A549 (cell line): ENCODE results near the gene AMPD3. TPM values are rescaled to one million over a fixed set of nuclear protein-coding genes. Genes with fewer than 3 reads are reported as not detected.

ENCODE experiments used
- ATAC-seq, 2 experiments: fragments of 200-7000 bp in 1 of 2; fragments of >200 bp in 1 of 2; cut with Nextera tagmentation in 1 of 2; cut with Tn5 transposase in 1 of 2; 3 replicates each; pipeline versions ENCODE4 v1.8.0 to v1.9.1; 2018 to 2020; ENCODE audit warnings: mild to moderate bottlenecking in 1 of 2, moderate library complexity in 1 of 2
- CTCF ChIA-PET: fragments of 300-600 bp; sonication (Branson Sonifier 250); formaldehyde crosslinking; extraction: SDS; loops from one replicate; lab custom pipeline; 2021; ENCODE audit warnings: antibody characterized with exemption, inconsistent platforms; lab: Yijun Ruan, JAX
- POLR2A ChIA-PET: fragments of 350-600 bp; formaldehyde crosslinking; extraction: SDS; loops from one replicate; lab custom pipeline; 2021; ENCODE audit warnings: antibody characterized with exemption, inconsistent platforms; lab: Yijun Ruan, JAX
- DNase-seq, 2 experiments: peaks; one replicate each; pipeline versions ENCODE4 v3.0.0 to v3.0.0-alpha.2; 2011 to 2016; ENCODE audit warnings: low read depth in 1 of 2, low spot score in 1 of 2
- FAIRE-seq: peaks from 2 replicates; lab custom pipeline; 2011; peaks lifted over from hg19 to GRCh38; lab: Jason Lieb, UNC
- H3K27ac ChIP-seq, 2 experiments: fragments of >200 bp; sonication (Bioruptor Twin); formaldehyde crosslinking; 3 replicates each; pipeline ENCODE4 v1.5.1; 2016 to 2017
- H3K4me1 ChIP-seq: fragments of >200 bp; sonication (Bioruptor Twin); formaldehyde crosslinking; 3 replicates; pipeline ENCODE4 v1.6.1; 2016
- H3K4me2 ChIP-seq: fragments of >200 bp; sonication (Bioruptor Twin); formaldehyde crosslinking; 3 replicates; pipeline ENCODE4 v1.6.1; 2016
- H3K4me3 ChIP-seq: fragments of >200 bp; sonication (Bioruptor Twin); formaldehyde crosslinking; 3 replicates; pipeline ENCODE4 v1.5.1; 2016
- H3K9me3 ChIP-seq: fragments of >200 bp; sonication (Bioruptor Twin); formaldehyde crosslinking; 3 replicates; pipeline ENCODE4 v1.6.1; 2016
- BHLHE40 ChIP-seq: IDR thresholded peaks from 2 replicates; pipeline ENCODE4 v1.6.1; 2012; ENCODE audit warnings: low read depth, low read length, inconsistent platforms
- CBX8 ChIP-seq: fragments of 200-600 bp; sonication (generic); IDR thresholded peaks from 2 replicates; pipeline ENCODE4 v1.6.1; 2016
- CEBPB ChIP-seq, 2 experiments: fragments of >200 bp in 1 of 2; sonication (Bioruptor Twin) in 1 of 2; formaldehyde crosslinking in 1 of 2; IDR thresholded peaks; 2 replicates each; pipeline ENCODE4 v1.6.1; 2012 to 2016
- EHMT2 ChIP-seq: fragments of 200-600 bp; sonication (generic); IDR thresholded peaks from 2 replicates; pipeline ENCODE4 v1.6.1; 2016; ENCODE audit warnings: antibody characterized with exemption, low read depth, mild to moderate bottlenecking, moderate library complexity
- EP300 ChIP-seq, 2 experiments: fragments of >200 bp; sonication (Bioruptor Twin); formaldehyde crosslinking; IDR thresholded peaks; 2 replicates in 1 of 2; 3 replicates in 1 of 2; pipeline ENCODE4 v1.6.1; 2016 to 2017
- FOSL2 ChIP-seq, 2 experiments: fragments of 450-650 bp in 1 of 2; fragments of >200 bp in 1 of 2; sonication (Bioruptor Twin) in 1 of 2; formaldehyde crosslinking; IDR thresholded peaks; 2 replicates each; pipeline versions ENCODE4 v1.5.0 to v1.6.1; 2016 to 2020; ENCODE audit warnings: mild to moderate bottlenecking in 1 of 2, moderate library complexity in 1 of 2
- FOXS1 ChIP-seq: fragments of 250-450 bp; sonication (Bioruptor Pico); IDR thresholded peaks from 2 replicates; pipeline ENCODE4 v1.5.0; 2020; ENCODE audit warnings: mild to moderate bottlenecking, moderate library complexity
- GATA3 ChIP-seq: IDR thresholded peaks from 2 replicates; pipeline ENCODE4 v1.6.1; 2012; ENCODE audit warnings: borderline replicate concordance
- JUN ChIP-seq, 2 experiments: fragments of >200 bp; sonication (Bioruptor Twin); formaldehyde crosslinking; IDR thresholded peaks; 2 replicates in 1 of 2; 3 replicates in 1 of 2; pipeline ENCODE4 v1.6.1; 2016 to 2017
- JUNB ChIP-seq: fragments of >200 bp; sonication (Bioruptor Twin); formaldehyde crosslinking; IDR thresholded peaks from 2 replicates; pipeline ENCODE4 v1.6.1; 2016
- MAZ ChIP-seq: fragments of 150-350 bp; IDR thresholded peaks from 2 replicates; pipeline ENCODE4 v1.6.1; 2014; ENCODE audit warnings: antibody characterized with exemption, low read depth, low read length, borderline replicate concordance
- NFE2L2 ChIP-seq: fragments of 150-350 bp; conservative IDR thresholded peaks from 2 replicates; pipeline ENCODE4 v1.6.1; 2014; ENCODE audit warnings: low read length
- NPAS2 ChIP-seq: fragments of 250-450 bp; sonication (Bioruptor Pico); IDR thresholded peaks from 2 replicates; pipeline ENCODE4 v1.8.0; 2022; ENCODE audit warnings: mild to moderate bottlenecking, moderate library complexity, borderline replicate concordance
- NR3C1 ChIP-seq: fragments of >200 bp; sonication (Bioruptor Twin); formaldehyde crosslinking; IDR thresholded peaks from 3 replicates; pipeline ENCODE4 v1.6.1; 2017
- POLR2A ChIP-seq: IDR thresholded peaks from 2 replicates; pipeline ENCODE4 v1.6.1; 2012; ENCODE audit warnings: mild to moderate bottlenecking, low read length
- POLR2AphosphoS2 ChIP-seq: conservative IDR thresholded peaks from 2 replicates; pipeline ENCODE4 v1.6.1; 2012; ENCODE audit warnings: low read length, improper control_type of control experiment, inconsistent platforms
- RARB ChIP-seq: fragments of 250-450 bp; sonication (Bioruptor Pico); IDR thresholded peaks from 2 replicates; pipeline ENCODE4 v1.8.0; 2021; ENCODE audit warnings: mild to moderate bottlenecking, moderate library complexity
- RCOR1 ChIP-seq: fragments of 150-350 bp; IDR thresholded peaks from 2 replicates; pipeline ENCODE4 v1.6.1; 2014; ENCODE audit warnings: antibody characterized with exemption, low read length, low read depth
- RNF2 ChIP-seq: fragments of 200-600 bp; sonication (generic); IDR thresholded peaks from 2 replicates; pipeline ENCODE4 v1.6.1; 2016; ENCODE audit warnings: low read depth, mild to moderate bottlenecking, antibody characterized with exemption, moderate library complexity, borderline replicate concordance
- SMC3 ChIP-seq: fragments of >200 bp; sonication (Bioruptor Twin); formaldehyde crosslinking; IDR thresholded peaks from 3 replicates; pipeline ENCODE4 v1.6.1; 2018; ENCODE audit warnings: inconsistent platforms
- TFCP2L1 ChIP-seq: fragments of 250-450 bp; sonication (Bioruptor Pico); IDR thresholded peaks from 2 replicates; pipeline ENCODE4 v1.5.0; 2021; ENCODE audit warnings: mild to moderate bottlenecking
- ZC3H11A ChIP-seq: fragments of 450-650 bp; IDR thresholded peaks from 2 replicates; pipeline ENCODE4 v1.6.1; 2014; ENCODE audit warnings: antibody characterized with exemption, mild to moderate bottlenecking
- ZFP36 ChIP-seq: fragments of 450-650 bp; IDR thresholded peaks from 2 replicates; pipeline ENCODE4 v1.6.1; 2014; ENCODE audit warnings: borderline replicate concordance; ENCODE audit not compliant: partially characterized antibody
- ZSCAN20 ChIP-seq: fragments of 250-450 bp; sonication (Bioruptor Pico); IDR thresholded peaks from 2 replicates; pipeline ENCODE4 v1.8.0; 2022; ENCODE audit warnings: mild to moderate bottlenecking, moderate library complexity
- WGBS: methylation state at CpG from one replicate; pipeline ENCODE4 v1.1.6; 2017; ENCODE audit errors: missing lambda C conversion rate; 5-methylcytosine and 5-hydroxymethylcytosine counted together
- polyA plus RNA-seq, 4 experiments: library from polyadenylated mRNA; depleted of rRNA in 3 of 4; stranded (reverse); fragments of >200 nt; fragmentation: RNase III in 1 of 4; extraction: RNeasy Plus Mini Kit Qiagen cat#74134 plus additional on column Dnase treatment in 1 of 4; gene quantifications; 2 replicates in 3 of 4; 3 replicates in 1 of 4; pipeline ENCODE4 v1.2.3, GENCODE V29; 2011 to 2017
- TF ChIP-seq, protein P1 (sequence below): fragments of >200 bp; sonication (Bioruptor Twin); formaldehyde crosslinking; IDR thresholded peaks from 2 replicates; pipeline ENCODE4 v1.6.1; 2016
- TF ChIP-seq, protein P2 (sequence below): fragments of >200 bp; sonication (Bioruptor Twin); formaldehyde crosslinking; IDR thresholded peaks from 3 replicates; pipeline ENCODE4 v1.6.1; 2016
- TF ChIP-seq, protein P3 (sequence below): fragments of 250-450 bp; sonication (Bioruptor Pico); IDR thresholded peaks from 2 replicates; pipeline ENCODE4 v1.5.0; 2020; ENCODE audit warnings: low read depth, mild to moderate bottlenecking, moderate library complexity
- TF ChIP-seq, protein P4 (sequence below): IDR thresholded peaks from 2 replicates; pipeline ENCODE4 v1.6.1; 2012
- TF ChIP-seq, protein P5 (sequence below): fragments of 150-350 bp; IDR thresholded peaks from 2 replicates; pipeline ENCODE4 v1.6.1; 2014; ENCODE audit warnings: low read depth, mild to moderate bottlenecking, low read length
- TF ChIP-seq, protein P6 (sequence below): IDR thresholded peaks from 2 replicates; pipeline ENCODE4 v1.6.1; 2012; ENCODE audit warnings: low read depth, borderline replicate concordance

Gene AMPD3
- polyA plus RNA-seq, 2 of the 4 experiments (the other 2 are of a cell fraction): 3.1 to 4.7 TPM

DNA sequence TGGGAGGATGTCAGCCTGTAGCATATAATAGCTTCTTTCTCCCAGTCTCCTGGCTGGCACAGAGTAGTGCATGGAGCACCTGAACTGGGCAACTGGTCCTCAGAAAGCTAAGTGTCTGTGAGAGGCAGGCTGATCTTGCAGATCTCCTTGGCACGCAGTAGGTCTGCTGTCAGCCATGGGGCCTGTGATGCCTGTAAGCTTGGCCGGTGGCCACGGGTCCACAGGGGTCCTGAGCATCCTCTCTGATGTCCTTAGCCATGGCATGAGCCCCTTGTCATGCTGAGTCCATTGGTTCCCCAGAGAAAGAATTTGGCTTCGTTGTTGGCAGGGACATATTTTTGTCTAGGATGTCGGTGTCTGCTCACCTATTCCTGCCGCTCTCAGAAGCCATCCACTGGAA, 25.0 kb downstream of the AMPD3 start:
- 75% methylated on average over 6 of the region's 6 CpGs for WGBS
- H3K4me2 ChIP-seq: no peak overlapping the region
- FAIRE-seq: no peak
- ATAC-seq: no peak
- POLR2A ChIA-PET: no interaction called here
- H3K27ac ChIP-seq: no peak overlapping the region
- no peak overlapping the region for H3K4me3 ChIP-seq
- no peaks in the 10 kb centered on the region for H3K4me1 ChIP-seq
- CTCF ChIA-PET: interaction anchor here (0.6 to 1.4 kb wide), 4 partner anchors 20 to 1963 kb away, joined by 3 to 4 read pairs (median 4); partner anchors contain the start of gene AMPD3
- H3K9me3 ChIP-seq: no peaks in the 10 kb centered on the region
- TF ChIP-seq, protein P1, sequence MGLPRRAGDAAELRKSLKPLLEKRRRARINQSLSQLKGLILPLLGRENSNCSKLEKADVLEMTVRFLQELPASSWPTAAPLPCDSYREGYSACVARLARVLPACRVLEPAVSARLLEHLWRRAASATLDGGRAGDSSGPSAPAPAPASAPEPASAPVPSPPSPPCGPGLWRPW: no peak
- no peak for TF ChIP-seq NR3C1
- TF ChIP-seq JUNB: no peak
- no peak for TF ChIP-seq CBX8
- TF ChIP-seq NFE2L2: no peak
- TF ChIP-seq ZC3H11A: no peak
- DNase-seq: no peak

DNA sequence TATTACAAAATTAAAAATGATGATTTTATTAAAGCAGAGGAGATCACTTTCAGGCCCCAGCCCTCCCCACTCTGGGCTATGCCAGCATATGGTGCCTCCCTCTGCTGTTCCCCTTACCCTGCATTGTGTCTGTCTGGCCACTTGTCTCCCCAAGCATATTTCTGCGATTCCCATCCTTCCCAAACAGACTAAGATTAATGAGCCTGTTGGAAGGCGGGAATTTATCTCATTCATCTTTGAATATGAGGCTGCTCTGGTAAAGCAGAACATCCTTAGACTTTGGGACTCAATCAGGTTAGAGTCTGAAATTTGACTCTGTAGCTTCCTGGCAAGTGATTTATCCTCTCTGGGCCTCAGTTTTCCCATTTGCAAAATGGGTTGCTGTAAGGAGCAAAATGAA, 25.7 kb downstream of the AMPD3 start:
- Histone ChIP-seq H3K4me1 (no peaks in the 10 kb centered on the region), H3K9me3 (no peaks in the 10 kb centered on the region), H3K4me3 (no peak overlapping the region), H3K4me2 (no peak overlapping the region), H3K27ac (no peak overlapping the region)
- 90% methylated on average over 2 of the region's 2 CpGs for WGBS
- CTCF ChIA-PET: interaction anchor here (0.6 to 1.2 kb wide), 4 partner anchors 14 to 1964 kb away, joined by 3 read pairs; no protein-coding TSS in a partner anchor
- ATAC-seq: no peak
- TF ChIP-seq NPAS2 (CRISPR knock-in tag): no peak
- TF ChIP-seq, protein P2, sequence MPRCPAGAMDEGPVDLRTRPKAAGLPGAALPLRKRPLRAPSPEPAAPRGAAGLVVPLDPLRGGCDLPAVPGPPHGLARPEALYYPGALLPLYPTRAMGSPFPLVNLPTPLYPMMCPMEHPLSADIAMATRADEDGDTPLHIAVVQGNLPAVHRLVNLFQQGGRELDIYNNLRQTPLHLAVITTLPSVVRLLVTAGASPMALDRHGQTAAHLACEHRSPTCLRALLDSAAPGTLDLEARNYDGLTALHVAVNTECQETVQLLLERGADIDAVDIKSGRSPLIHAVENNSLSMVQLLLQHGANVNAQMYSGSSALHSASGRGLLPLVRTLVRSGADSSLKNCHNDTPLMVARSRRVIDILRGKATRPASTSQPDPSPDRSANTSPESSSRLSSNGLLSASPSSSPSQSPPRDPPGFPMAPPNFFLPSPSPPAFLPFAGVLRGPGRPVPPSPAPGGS: no peak
- TF ChIP-seq TFCP2L1 (CRISPR knock-in tag): no peak
- TF ChIP-seq BHLHE40: no peak
- TF ChIP-seq EHMT2: no peak
- no peak for TF ChIP-seq ZSCAN20 (CRISPR knock-in tag)
- TF ChIP-seq POLR2A: no peak
- TF ChIP-seq, protein P3, sequence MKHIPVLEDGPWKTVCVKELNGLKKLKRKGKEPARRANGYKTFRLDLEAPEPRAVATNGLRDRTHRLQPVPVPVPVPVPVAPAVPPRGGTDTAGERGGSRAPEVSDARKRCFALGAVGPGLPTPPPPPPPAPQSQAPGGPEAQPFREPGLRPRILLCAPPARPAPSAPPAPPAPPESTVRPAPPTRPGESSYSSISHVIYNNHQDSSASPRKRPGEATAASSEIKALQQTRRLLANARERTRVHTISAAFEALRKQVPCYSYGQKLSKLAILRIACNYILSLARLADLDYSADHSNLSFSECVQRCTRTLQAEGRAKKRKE (CRISPR knock-in tag): no peak
- no peak for TF ChIP-seq FOXS1 (CRISPR knock-in tag)
- TF ChIP-seq RARB (CRISPR knock-in tag): no peak
- TF ChIP-seq FOSL2 (IDR thresholded peaks at IDR 0.05): no peak
- no peak for TF ChIP-seq FOSL2 (CRISPR knock-in tag; IDR thresholded peaks at IDR 0.05)
- no peak for TF ChIP-seq EP300 (IDR thresholded peaks at IDR 0.05)
- no peak for TF ChIP-seq JUN (IDR thresholded peaks at IDR 0.05)
- no peak for TF ChIP-seq NFE2L2
- no peak for TF ChIP-seq MAZ
- no peak for TF ChIP-seq CBX8
- no peak for FAIRE-seq
- DNase-seq: no peak
- POLR2A ChIA-PET: no interaction called here

DNA sequence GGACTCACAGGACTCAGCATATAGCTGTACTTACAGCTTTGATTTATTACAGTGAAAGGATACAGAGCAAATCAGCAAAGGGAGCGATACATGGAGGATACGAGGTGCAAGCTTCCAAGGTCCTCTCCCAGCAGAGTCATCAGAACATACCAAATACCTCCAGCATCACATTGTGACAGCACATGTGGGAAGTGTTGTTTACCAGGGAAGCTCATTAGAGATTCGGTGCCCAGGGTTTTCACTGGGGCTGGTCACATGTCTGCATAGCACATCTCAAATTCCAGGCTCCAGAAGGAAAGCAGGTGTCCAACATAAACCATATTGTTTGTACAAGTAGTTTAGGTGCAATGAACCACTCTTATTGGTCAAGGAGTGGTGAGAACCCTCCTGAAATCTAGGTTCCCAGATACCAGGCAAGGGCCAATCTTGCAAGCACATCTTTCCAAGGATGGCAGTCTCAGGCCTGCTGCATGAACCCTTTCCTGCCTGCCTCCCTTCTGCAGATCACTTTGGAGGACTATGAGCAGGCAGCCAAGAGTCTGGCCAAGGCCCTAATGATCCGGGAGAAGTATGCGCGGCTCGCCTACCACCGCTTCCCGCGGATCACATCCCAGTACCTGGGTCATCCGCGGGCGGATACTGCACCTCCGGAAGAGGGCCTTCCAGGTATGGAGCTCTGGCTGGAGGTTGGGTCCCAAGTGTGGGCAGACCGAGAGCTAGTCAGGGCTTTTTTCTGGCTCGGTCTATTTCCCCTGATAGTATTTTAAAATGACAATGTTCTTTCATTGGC, 26.7 kb downstream of the AMPD3 start:
- Histone ChIP-seq H3K4me1 (no peaks in the 10 kb centered on the region), H3K4me3 (no peak overlapping the region), H3K4me2 (no peak overlapping the region), H3K9me3 (no peaks in the 10 kb centered on the region), H3K27ac (no peak overlapping the region)
- DNase-seq (no peak), FAIRE-seq (no peak), ATAC-seq (no peak)
- ChIA-PET POLR2A (no interaction called here), CTCF (interaction anchor here (0.6 to 1.2 kb wide), 4 partner anchors 13 to 102 kb away, joined by 3 read pairs; no protein-coding TSS in a partner anchor)
- 89% methylated on average over 16 of the region's 16 CpGs for WGBS
- TF ChIP-seq NPAS2 (CRISPR knock-in tag): no peak
- TF ChIP-seq ZFP36: no peak
- no peak for TF ChIP-seq EHMT2
- TF ChIP-seq, protein P4, sequence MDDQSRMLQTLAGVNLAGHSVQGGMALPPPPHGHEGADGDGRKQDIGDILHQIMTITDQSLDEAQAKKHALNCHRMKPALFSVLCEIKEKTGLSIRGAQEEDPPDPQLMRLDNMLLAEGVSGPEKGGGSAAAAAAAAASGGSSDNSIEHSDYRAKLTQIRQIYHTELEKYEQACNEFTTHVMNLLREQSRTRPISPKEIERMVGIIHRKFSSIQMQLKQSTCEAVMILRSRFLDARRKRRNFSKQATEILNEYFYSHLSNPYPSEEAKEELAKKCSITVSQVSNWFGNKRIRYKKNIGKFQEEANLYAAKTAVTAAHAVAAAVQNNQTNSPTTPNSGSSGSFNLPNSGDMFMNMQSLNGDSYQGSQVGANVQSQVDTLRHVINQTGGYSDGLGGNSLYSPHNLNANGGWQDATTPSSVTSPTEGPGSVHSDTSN: no peak
- TF ChIP-seq POLR2AphosphoS2: no peak
- TF ChIP-seq NFE2L2: no peak
- no peak for TF ChIP-seq CEBPB (IDR thresholded peaks at IDR 0.05)
- TF ChIP-seq, protein P5, sequence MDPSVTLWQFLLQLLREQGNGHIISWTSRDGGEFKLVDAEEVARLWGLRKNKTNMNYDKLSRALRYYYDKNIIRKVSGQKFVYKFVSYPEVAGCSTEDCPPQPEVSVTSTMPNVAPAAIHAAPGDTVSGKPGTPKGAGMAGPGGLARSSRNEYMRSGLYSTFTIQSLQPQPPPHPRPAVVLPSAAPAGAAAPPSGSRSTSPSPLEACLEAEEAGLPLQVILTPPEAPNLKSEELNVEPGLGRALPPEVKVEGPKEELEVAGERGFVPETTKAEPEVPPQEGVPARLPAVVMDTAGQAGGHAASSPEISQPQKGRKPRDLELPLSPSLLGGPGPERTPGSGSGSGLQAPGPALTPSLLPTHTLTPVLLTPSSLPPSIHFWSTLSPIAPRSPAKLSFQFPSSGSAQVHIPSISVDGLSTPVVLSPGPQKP: no peak
- no peak for TF ChIP-seq GATA3
- no peak for TF ChIP-seq ZSCAN20 (CRISPR knock-in tag)
- TF ChIP-seq RCOR1: no peak
- TF ChIP-seq, protein P6, sequence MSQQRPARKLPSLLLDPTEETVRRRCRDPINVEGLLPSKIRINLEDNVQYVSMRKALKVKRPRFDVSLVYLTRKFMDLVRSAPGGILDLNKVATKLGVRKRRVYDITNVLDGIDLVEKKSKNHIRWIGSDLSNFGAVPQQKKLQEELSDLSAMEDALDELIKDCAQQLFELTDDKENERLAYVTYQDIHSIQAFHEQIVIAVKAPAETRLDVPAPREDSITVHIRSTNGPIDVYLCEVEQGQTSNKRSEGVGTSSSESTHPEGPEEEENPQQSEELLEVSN: no peak
- TF ChIP-seq RNF2: no peak
- no peak for TF ChIP-seq SMC3
- TF ChIP-seq CBX8: no peak
